CD4-positive, CD25-positive, alpha-beta regulatory T cell (primary cell): ENCODE data around the gene NFATC2. TPM values are rescaled to one million over a fixed set of nuclear protein-coding genes. Genes with fewer than 3 reads are reported as not detected.

ENCODE experiments used
- ATAC-seq, 2 donors: fragments of 150-1000 bp; cut with Tn5 transposase; one replicate each; pipeline ENCODE4 v1.10.0; 2021; ENCODE audit warnings: low read depth in 2 of 2, moderate number of reproducible peaks in 2 of 2, moderate library complexity in 1 of 2
- DNase-seq, 3 donors: peaks; one replicate each; pipeline versions ENCODE4 v3.0.0 to v3.0.0-alpha.2; 2012 to 2022; ENCODE audit warnings: mixed read lengths in 1 of 3
- H3K27ac ChIP-seq: one replicate; pipeline ENCODE4 v1.7.0; 2013; ENCODE audit warnings: mild to moderate bottlenecking, low read length; ENCODE audit not compliant: insufficient read depth, poor library complexity, severe bottlenecking
- H3K27me3 ChIP-seq: one replicate; pipeline ENCODE4 v1.7.0; 2013; ENCODE audit warnings: low read length; ENCODE audit not compliant: control insufficient read depth, insufficient read depth
- H3K36me3 ChIP-seq: one replicate; pipeline ENCODE4 v1.7.0; 2013; ENCODE audit warnings: mild to moderate bottlenecking, low read length, moderate library complexity; ENCODE audit not compliant: control insufficient read depth, insufficient read depth
- H3K4me1 ChIP-seq: 2 replicates; pipeline ENCODE4 v1.7.0; 2013; ENCODE audit warnings: mild to moderate bottlenecking, low read length; ENCODE audit not compliant: insufficient read depth, control insufficient read depth, poor library complexity, severe bottlenecking
- H3K4me3 ChIP-seq: one replicate; pipeline ENCODE4 v1.7.0; 2013; ENCODE audit warnings: low read depth, mild to moderate bottlenecking, low read length, moderate library complexity
- H3K9me3 ChIP-seq, 2 experiments: 1 replicate in 1 of 2; 2 replicates in 1 of 2; pipeline ENCODE4 v1.7.0; 2013; ENCODE audit warnings: low read length in 2 of 2, mild to moderate bottlenecking in 1 of 2, moderate library complexity in 1 of 2; ENCODE audit not compliant: control insufficient read depth in 2 of 2
- H3K27ac Mint-ChIP-seq, 3 donors: one replicate each; pipeline ENCODE4 v1.8.0; 2020 to 2022; ENCODE audit warnings: mild to moderate bottlenecking in 3 of 3, mixed read lengths in 3 of 3, moderate library complexity in 2 of 3
- H3K27me3 Mint-ChIP-seq: one replicate; pipeline ENCODE4 v1.8.0; 2022; ENCODE audit warnings: mild to moderate bottlenecking, mixed read lengths
- H3K36me3 Mint-ChIP-seq: one replicate; pipeline ENCODE4 v1.8.0; 2020; ENCODE audit warnings: mixed read lengths
- H3K4me1 Mint-ChIP-seq, 4 donors: one replicate each; pipeline ENCODE4 v1.8.0; 2020 to 2022; ENCODE audit warnings: mixed read lengths in 4 of 4, mild to moderate bottlenecking in 1 of 4
- H3K4me3 Mint-ChIP-seq, 4 donors: one replicate each; pipeline ENCODE4 v1.8.0; 2020 to 2022; ENCODE audit warnings: mild to moderate bottlenecking in 4 of 4, mixed read lengths in 4 of 4, moderate library complexity in 3 of 4
- H3K9me3 Mint-ChIP-seq, 7 donors: one replicate each; pipeline ENCODE4 v1.8.0; 2020 to 2022; ENCODE audit warnings: mixed read lengths in 7 of 7, mild to moderate bottlenecking in 3 of 7, moderate library complexity in 2 of 7
- polyA plus RNA-seq, 4 donors: library from polyadenylated mRNA; unstranded; fragments of 300-500 nt; fragmentation: Illumina TruSeq; gene quantifications; one replicate each; pipeline ENCODE4 v1.2.3, GENCODE V29; 2021
- total RNA-seq: library from RNA; stranded (reverse); gene quantifications from one replicate; pipeline ENCODE4 v1.2.3, GENCODE V29; 2022

The NFATC2 gene
- total RNA-seq (56.8 TPM), polyA plus RNA-seq (10 to 100 TPM; 11.0 to 17.6 (median 13.5) TPM)

DNA sequence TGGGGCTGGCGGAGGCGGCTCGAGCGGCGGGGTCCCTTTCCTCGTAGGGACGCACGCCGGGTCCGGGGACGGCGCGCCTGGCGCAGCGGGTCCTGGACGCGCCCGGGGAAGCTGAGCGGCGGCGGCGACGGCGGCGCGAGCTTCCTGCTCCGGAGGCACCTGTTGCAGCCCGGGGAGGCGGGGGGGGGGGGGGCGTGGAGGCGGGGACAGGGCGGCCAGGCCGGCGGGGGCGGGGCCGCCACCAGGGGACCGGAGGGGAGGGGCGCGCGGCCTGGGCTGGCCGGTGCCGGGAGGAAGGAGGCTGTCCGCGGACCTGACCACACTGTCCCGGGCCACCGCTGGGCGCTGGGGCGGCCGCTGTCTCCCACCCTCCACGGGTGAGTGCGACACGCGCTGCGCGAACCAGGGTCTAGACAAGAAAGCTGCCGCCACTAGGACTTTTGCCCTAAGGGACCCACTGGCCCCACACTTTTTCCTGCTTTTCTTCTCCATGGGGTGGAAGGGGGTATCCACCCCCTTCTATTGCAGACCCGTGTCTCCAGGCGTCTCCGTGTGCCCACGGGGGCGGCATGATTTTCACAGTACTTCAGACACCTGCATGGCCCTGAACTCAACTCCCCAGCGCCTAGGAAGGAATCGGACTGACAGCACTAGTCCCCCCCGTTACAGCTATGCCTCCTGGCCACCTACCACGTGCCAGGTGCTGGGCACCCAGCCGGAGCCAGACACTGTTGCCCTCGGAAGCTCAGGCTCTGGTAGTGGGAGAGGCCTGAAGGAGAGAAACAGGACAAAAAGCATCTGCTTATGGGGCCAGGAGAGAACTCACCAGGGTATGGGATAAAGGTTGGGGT is at the start of gene NFATC2:
Gene NFATC2, minus strand, starts transcription at position 149 of the 851 bp plus-strand sequence. CDS start 220 bp downstream, outside the sequence.
- Mint-ChIP-seq H3K36me3 (peaks cover 14% of the 10 kb centered on the region), H3K4me1 (peaks cover 17 to 48% (median 28%) of the 10 kb centered on the region in 4 donors), H3K27ac (peak within 1 kb of the TSS; percentile 92 to 96 (median 94)), H3K9me3 (peaks cover 0 to 2% (median 0%) of the 10 kb centered on the region in 7 donors), H3K27me3 (peaks cover 6% of the 10 kb centered on the region), H3K4me3 (peak within 1 kb of the TSS; percentile 92 to 98 (median 98))
- peaks cover 43% of the 10 kb centered on the region for H3K4me1 ChIP-seq
- H3K9me3 ChIP-seq = no peaks in the 10 kb centered on the region
- peaks cover 4% of the 10 kb centered on the region for H3K27me3 ChIP-seq
- DNase-seq (peak; percentile 44 to 65 (median 53)), ATAC-seq (peak; percentile 50 to 54)
- H3K27ac ChIP-seq = peak within 1 kb of the TSS; percentile 95
- H3K4me3 ChIP-seq = peak within 1 kb of the TSS; percentile 85
- H3K36me3 ChIP-seq = peaks cover 12% of the 10 kb centered on the region

DNA sequence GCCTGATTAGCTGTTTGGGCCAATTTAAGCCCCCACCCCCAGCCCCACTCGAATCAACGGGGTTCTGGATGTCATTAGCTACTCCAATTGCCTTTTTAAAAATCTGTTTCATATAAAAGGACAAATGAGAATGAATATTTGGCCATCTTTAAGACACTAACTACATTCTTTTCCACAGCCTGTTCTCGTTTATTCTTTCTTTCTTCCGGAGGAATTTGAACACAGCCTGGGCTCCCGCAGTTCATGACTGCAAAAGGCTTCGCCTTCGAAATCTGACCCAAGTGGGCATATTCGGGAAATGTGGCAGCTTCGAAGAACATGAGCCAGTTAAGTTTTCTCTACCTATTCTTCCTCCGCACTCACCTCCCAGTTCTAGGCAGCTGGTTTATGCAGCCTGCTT is 49.4 kb upstream of the NFATC2 start:
- no peaks in the 10 kb centered on the region for H3K36me3 ChIP-seq
- H3K9me3 ChIP-seq = no peaks in the 10 kb centered on the region
- peaks cover 10% of the 10 kb centered on the region for H3K4me1 ChIP-seq
- H3K4me3 ChIP-seq = no peak overlapping the region
- Mint-ChIP-seq H3K27ac (peak overlapping the region in 1 of 3 donors; percentile 17), H3K9me3 (peaks cover 0 to 1% (median 0%) of the 10 kb centered on the region in 7 donors), H3K4me3 (no peak overlapping the region), H3K4me1 (peaks cover 7 to 20% (median 12%) of the 10 kb centered on the region in 4 donors), H3K36me3 (no peaks in the 10 kb centered on the region), H3K27me3 (peaks cover 4% of the 10 kb centered on the region)
- no peaks in the 10 kb centered on the region for H3K27me3 ChIP-seq
- ATAC-seq (no peak), DNase-seq (no peak)
- H3K27ac ChIP-seq = no peak overlapping the region

- Mint-ChIP-seq H3K9me3 (peaks cover 0 to 2% (median 0%) of the 10 kb centered on the region in 7 donors), H3K27ac (no peak overlapping the region), H3K4me1 (peaks cover 0 to 6% (median 3%) of the 10 kb centered on the region in 4 donors), H3K4me3 (no peak overlapping the region), H3K27me3 (peaks cover 4% of the 10 kb centered on the region), H3K36me3 (no peaks in the 10 kb centered on the region)
- Histone ChIP-seq H3K4me3 (no peak overlapping the region), H3K27ac (no peak overlapping the region), H3K36me3 (no peaks in the 10 kb centered on the region), H3K27me3 (no peaks in the 10 kb centered on the region), H3K9me3 (no peaks in the 10 kb centered on the region), H3K4me1 (no peaks in the 10 kb centered on the region)
- DNase-seq (no peak), ATAC-seq (no peak)
Observed at GRCh38 chr20:51588762-51589161, 46.2 kb upstream of the NFATC2 start.

DNA sequence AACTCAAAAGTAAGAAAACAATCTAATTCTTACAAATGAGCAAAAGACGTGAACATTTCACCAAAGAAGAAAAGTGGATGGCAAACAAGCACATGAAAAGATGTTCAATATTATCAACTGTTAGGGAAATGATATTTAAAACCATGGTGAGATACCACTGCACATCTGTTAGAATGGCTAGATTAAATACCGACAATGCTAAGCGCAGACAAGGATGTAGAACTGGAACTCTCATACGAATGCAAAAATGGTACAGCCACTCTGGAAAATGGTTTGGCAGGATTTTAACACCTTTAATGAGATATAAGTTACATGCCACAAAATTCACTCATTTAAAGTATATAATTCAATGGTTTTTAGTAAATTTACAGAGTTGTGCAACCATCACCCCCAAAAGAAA is 44.6 kb upstream of the NFATC2 start:
- DNase-seq (no peak), ATAC-seq (no peak)
- Mint-ChIP-seq H3K4me3 (no peak overlapping the region), H3K27ac (no peak overlapping the region), H3K27me3 (peaks cover 8% of the 10 kb centered on the region), H3K4me1 (peaks cover 0 to 6% (median 2%) of the 10 kb centered on the region in 4 donors), H3K9me3 (peaks cover 0 to 2% (median 0%) of the 10 kb centered on the region in 7 donors), H3K36me3 (no peaks in the 10 kb centered on the region)
- Histone ChIP-seq H3K9me3 (no peaks in the 10 kb centered on the region), H3K27ac (no peak overlapping the region), H3K4me3 (no peak overlapping the region), H3K27me3 (no peaks in the 10 kb centered on the region), H3K4me1 (no peaks in the 10 kb centered on the region), H3K36me3 (no peaks in the 10 kb centered on the region)

DNA sequence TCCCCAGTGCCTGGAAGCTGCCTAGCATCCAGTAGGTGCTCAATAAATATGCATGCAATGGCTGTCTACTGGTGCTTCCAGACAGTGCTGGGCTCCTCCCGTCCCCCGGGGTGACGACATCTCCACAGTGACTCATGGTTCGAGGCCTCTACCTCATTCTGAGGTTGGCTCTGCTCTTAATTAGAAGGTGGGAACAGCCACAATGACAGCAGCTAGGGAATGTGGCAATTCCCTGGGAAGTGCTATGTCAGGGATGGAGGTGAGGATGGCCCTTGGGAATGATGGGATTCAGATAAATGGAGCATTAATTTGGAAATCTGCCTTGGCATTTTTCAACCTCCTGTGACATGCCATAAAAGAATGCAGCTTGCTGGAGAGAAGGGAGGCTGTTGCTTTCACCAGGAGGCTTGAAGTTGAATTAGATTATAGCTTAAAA is 43.5 kb upstream of the NFATC2 start:
- H3K27ac Mint-ChIP-seq = no peak overlapping the region
- no peak overlapping the region for H3K27ac ChIP-seq
- DNase-seq (no peak), ATAC-seq (no peak)
- H3K36me3 ChIP-seq = no peaks in the 10 kb centered on the region
- no peak overlapping the region for H3K4me3 Mint-ChIP-seq
- H3K9me3 Mint-ChIP-seq = peaks cover 0 to 2% (median 0%) of the 10 kb centered on the region in 7 donors
- H3K4me1 ChIP-seq = no peaks in the 10 kb centered on the region
- H3K27me3 ChIP-seq = no peaks in the 10 kb centered on the region
- no peak overlapping the region for H3K4me3 ChIP-seq
- H3K4me1 Mint-ChIP-seq = peaks cover 0 to 6% (median 2%) of the 10 kb centered on the region in 4 donors
- H3K9me3 ChIP-seq = no peaks in the 10 kb centered on the region
- H3K36me3 Mint-ChIP-seq = no peaks in the 10 kb centered on the region
- peaks cover 8% of the 10 kb centered on the region for H3K27me3 Mint-ChIP-seq

DNA sequence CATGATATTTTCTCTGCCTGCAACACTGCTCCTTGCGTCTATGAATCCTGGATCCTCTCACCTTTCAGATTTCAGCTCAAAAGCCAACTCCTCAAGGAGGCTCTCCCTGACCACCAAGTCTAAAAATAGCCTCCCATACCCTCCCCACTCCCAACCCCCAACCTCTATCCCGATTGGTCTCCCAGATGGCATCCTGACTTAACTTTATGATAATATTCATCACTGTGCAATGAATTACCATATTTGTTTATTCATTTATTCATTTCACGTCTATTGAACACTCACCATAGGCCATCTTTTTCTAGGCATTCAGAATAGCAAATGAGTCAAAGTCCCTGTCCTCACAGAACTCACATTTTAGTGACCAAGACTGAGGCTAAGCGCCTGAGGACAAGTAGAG is 42.6 kb upstream of the NFATC2 start:
- ATAC-seq = no peak
- no peaks in the 10 kb centered on the region for H3K9me3 ChIP-seq
- Mint-ChIP-seq H3K9me3 (peaks cover 0 to 2% (median 0%) of the 10 kb centered on the region in 7 donors), H3K4me1 (peaks cover 0 to 6% (median 2%) of the 10 kb centered on the region in 4 donors), H3K36me3 (no peaks in the 10 kb centered on the region), H3K27me3 (peaks cover 15% of the 10 kb centered on the region), H3K27ac (no peak overlapping the region), H3K4me3 (no peak overlapping the region)
- no peak overlapping the region for H3K4me3 ChIP-seq
- H3K36me3 ChIP-seq = no peaks in the 10 kb centered on the region
- DNase-seq = no peak
- H3K4me1 ChIP-seq = no peaks in the 10 kb centered on the region
- no peaks in the 10 kb centered on the region for H3K27me3 ChIP-seq
- H3K27ac ChIP-seq = no peak overlapping the region

- no peaks in the 10 kb centered on the region for H3K36me3 ChIP-seq
- Mint-ChIP-seq H3K4me1 (peaks cover 0 to 6% (median 2%) of the 10 kb centered on the region in 4 donors), H3K27me3 (peaks cover 15% of the 10 kb centered on the region), H3K27ac (no peak overlapping the region), H3K36me3 (no peaks in the 10 kb centered on the region), H3K4me3 (no peak overlapping the region), H3K9me3 (peaks cover 0 to 2% (median 0%) of the 10 kb centered on the region in 7 donors)
- no peak overlapping the region for H3K27ac ChIP-seq
- no peaks in the 10 kb centered on the region for H3K27me3 ChIP-seq
- H3K4me1 ChIP-seq = no peaks in the 10 kb centered on the region
- no peak overlapping the region for H3K4me3 ChIP-seq
- ATAC-seq (no peak), DNase-seq (no peak)
- no peaks in the 10 kb centered on the region for H3K9me3 ChIP-seq
Observed at GRCh38 chr20:51584737-51585136, 42.2 kb upstream of the NFATC2 start.
